NCI-H345 treated with DMSO at 0.1 percent for 48 hours (cell line): Measurements from ENCODE around the gene NME9.

Source experiments
- DNase-seq: peaks from one replicate; lab custom pipeline; 2025; ENCODE audit not compliant: unreplicated experiment; lab: John Stamatoyannopoulos, UW

NME9 gene

DNA sequence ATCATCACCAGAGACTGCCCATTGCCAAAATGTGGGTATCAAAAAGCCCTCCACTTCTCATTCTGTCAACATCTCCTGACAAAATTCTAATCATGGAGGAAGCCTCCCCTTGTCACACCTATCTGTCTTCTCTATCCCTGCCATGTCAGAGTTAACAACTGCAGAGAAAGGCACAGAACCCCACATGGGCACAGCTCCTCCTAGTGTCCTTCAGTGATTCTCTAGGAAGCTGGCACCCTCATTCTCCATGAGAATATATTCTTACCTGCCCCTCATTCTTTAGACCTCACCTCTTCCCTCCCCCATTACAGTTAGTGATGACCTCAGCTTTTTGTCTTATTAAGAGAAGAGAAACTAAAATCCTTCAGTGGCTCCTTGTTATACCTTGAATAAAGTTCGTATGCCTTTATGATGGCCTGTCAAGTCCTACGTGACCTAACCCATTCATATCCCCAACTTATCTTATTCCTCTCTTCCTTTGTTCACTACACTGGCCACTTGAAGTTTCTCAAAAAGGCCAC lies 44.6 kb downstream of the NME9 start:
- no peak for DNase-seq

DNA sequence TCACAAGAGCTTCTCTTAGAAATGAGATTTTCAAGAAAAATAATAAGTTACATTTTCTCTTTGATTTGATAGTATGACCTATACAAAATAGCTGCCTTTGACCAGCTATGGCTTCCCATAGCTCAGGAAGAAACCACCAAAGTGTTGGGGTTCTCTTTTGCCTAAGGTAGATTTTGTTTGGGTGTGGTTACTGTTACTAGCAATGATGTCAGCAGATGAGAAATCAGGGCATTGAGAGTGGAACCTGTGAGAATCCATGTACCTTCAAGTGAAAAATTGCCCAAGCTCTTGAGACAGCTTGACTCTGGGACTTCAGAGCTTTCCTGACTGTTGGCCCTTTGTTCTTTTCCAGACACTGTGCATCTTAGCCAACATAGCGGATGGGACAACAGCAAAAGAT lies 45.6 kb downstream of the NME9 start:
- no peak for DNase-seq

DNA sequence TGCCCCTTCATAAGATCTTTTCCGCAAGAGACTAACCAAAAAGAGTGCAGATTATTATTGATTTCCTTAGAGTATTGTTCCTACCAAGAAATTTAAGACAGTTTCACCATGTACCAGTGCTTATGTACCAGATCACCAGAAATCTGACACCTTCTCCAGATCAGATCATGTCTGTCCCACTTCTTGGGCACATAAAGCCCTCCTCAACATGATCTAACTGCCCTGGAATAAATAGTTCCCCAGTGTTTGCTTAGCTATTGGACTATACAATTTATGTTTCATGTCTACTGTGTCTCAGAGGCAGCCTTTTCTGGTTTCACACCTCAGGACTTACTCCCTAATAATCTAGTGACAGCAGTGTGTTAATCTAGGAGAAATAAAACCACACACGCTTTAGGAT lies 46.8 kb downstream of the NME9 start:
- no peak for DNase-seq

DNA sequence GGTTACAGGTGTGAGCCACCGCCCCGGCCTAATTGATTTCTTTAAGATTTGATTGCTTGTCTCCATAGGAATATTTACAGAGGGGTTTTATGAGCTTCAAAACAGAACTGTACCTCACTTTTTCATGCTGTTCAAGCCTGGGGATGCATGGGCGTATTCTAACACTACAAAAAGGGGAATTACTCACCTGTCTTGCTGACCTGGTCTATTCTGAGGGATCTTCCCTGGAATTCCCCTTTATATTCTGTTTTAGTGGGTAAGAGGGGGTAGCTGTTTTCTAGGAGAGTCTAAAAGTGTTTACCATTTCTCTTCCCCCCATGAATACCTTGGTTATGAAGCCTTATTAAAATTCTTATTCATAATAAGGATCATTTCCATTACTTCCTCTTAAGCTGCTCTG lies 48.1 kb downstream of the NME9 start:
- DNase-seq: no peak

DNA sequence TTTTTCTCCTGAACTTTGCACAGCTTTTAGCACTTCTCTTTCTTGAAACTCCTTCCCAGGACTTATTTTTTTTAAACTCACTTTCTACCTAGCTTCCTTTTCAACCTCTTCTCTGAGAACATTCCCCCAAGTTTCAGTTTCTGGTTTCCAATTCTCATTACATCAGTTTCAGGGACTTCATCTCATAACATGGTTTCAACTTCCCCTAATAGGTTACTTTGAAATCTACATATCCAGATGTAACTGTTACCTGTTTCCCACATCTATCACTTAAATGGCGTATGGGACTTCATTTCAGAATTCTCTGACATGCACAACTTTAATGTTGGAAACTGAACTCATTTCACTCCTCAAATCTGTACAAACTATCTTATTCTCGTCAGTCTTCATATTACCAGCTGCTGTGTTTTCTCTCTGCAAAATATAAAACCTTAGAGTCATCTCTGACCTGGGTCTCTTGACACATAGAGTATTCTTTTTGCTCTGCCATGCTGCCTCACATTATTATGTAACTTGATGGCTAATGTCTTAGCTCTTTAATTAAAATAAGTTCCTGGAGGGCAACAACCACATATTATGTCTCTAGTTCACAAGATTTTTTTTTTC lies 58.4 kb downstream of the NME9 start:
- no peak for DNase-seq

DNA sequence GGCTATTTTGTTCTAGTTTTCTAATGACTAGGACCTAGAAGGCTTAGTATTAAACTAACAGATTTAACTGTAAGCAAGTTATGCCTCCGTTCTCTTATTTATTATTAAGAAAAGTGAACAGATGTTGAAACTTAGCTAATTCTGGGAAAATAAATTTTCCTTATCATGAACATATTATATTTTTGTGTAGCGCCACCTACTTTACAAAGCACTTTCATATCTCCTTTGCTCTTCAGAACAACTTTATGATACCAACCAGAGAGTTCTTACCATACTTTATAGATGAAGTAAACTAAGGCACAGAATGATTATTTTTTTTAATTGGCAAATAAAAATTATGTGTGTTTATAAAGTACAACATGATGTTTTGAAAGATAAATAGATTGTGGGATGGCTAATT lies 59.4 kb downstream of the NME9 start:
- DNase-seq: no peak

DNA sequence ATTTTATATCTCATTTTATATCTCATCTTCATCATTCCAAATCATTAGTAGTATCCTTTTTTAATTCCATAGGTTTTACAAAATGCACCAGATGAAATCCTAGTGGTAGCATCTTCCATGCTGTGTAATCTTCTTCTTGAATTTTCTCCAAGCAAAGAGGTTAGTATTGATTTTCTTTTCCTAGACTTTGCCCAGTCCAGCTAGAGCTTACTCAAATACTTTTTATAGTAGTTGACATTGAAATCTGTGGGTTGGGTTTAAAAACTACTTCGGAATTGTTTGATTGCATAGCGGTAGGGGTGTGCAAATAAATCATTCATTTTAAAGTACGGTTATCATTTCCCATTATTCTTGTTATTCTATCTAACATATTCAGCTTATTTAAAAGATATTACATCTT lies 62.6 kb downstream of the NME9 start:
- DNase-seq: no peak

DNA sequence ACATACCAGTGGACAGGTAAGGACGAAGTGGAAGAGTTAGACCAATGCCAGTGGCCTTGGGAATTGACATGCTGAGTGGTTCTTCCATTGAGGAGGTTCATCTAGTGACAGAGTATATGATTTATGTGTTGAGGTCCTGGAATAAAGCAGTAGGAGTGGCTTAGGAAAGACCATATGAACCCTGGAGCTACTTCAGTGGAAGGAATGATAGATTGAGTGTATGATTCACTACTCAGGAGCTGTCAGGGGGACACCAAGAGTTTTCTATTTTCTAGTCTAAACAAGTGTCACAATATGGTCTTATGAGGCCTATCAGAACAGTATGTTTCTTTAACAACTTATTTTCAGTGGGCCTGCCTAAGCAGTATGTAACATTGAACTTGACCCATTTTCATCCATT lies 63.9 kb downstream of the NME9 start:
- no peak for DNase-seq

DNA sequence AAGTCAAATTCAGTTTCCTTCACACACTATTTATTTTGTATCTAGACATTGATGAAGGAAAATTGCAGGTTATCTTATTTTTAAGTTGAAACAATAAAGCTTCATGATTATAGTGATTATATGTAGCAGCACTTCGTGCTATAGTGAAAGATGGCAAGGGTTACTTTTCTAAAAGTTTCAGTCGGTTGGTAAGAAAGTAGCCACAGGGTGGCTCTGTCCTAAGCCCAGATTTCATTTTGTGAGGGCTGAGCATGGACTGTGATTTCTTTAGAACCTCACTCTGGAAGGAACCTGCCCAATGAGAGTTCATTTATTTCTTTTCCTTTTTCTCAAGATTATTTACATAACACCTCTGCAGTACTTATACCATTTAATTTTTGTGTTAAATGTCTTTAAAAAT lies 66.5 kb downstream of the NME9 start:
- DNase-seq: no peak

DNA sequence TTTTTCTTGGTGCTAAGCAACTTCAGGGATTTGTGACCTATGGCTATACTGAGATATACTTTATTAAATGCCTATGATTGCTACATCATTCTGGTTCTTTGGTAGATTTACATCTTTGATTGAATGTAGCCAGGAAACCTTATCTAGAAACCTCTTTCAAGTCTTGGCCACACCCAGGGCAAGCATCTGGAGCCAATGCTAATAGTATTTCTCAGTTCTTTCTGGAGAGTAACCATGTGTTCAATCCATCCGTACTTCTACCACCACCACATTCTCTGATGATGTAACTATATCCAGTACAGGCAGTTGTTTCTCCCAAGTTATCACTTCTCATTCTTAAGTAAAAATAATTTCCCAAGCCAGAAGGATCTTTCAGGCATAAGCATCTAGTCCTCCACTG lies 69.0 kb downstream of the NME9 start:
- DNase-seq: no peak

DNA sequence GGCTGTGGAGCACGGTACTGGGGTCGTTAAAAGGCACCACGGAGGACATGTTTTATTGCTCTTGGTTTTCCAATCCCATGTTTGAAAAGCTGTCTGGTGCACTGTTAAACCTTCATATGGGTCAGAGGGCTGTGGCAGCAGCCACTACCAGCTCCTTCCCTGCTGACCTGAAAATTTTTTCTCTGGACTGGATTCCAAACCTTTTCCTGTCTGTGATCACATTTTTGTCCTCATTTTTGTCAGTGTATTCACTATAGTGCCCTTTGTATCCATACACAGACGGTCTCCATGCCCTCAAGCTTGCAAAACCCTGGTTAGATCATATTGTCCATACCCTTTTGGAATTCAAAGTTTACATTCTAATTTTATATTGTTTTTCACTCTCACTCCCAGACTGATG lies 70.5 kb downstream of the NME9 start:
- DNase-seq: no peak

DNA sequence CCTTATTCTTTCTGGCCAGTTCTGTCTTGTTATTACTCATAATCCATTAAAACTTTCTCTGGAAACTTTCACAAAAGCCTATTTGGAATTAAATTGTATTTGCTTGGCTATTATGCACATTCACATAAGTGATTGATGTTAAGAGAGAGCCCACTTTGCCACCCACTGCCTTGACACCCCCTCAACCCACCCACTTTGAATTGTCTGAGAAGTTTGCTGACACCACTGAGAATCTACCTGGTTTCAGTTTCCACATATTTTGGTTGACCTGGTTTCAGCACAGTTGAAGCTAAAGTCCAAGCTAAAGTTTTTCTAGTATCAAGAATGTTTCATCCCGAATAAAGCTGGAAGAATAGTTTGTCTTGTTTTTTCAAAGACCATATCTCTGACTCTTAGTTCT lies 71.7 kb downstream of the NME9 start:
- DNase-seq: no peak

DNA sequence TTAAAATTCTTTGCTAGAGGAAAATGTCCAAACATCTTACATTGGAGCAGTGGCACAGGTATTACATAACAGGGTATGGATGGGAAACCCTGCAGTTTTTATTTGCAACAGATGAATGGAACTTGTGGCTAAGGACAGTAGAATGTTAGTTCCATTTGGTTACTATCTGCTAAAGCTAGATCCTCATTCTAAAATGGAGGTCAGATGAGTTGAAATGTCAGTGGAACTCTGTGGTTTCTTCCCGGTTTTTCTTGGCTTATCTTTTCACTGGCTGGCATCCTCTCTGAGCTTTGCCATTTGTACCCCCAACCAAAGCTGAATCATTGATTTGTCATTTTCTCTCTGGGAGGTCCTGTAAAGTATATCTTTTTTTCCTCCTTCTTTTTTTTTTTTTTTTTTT lies 73.6 kb downstream of the NME9 start:
- no peak for DNase-seq

DNA sequence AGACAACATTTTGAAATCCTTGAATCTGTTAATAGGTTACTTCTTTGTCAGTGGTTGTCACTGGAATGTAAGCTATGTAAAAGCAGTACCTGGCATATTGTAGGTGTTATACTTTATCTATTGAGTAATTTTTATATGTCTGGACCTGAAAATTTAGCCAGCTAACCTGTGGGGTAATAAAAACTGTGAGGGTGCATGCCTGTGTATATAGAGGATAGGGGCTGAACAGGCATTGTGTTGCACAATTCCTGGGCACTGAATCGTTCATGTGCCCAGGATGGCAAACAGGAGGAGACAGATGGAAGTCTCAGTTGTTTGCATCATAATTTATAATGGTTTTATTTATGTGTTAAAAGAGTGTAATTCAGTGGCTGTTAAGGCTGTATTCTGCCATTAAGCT lies 75.4 kb downstream of the NME9 start:
- no peak for DNase-seq

DNA sequence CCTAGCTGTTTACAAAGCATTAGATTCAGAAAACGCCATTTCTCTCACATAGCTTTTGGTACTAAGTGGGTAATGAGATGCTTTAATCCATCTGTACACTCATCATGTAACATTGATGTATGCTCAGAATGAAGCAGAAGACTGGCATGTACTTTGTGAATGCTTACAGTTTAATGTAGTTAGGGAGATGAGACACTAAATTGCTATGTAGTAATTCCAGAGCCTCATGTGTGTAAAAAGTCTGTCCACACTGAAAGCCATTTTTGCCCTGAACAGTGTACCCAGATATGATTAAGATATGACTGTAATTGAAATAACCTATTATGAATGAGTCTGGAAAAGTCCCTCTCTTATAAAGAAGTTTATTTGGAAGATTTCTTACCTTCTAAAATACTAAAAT lies 76.0 kb downstream of the NME9 start:
- DNase-seq: no peak
